WI38 (cell line): ENCODE measurements around the gene CASQ2.

Source experiments
- H3K4me3 ChIP-seq: 2 replicates; pipeline ENCODE4 v1.5.1; 2011; ENCODE audit warnings: low read depth, mild to moderate bottlenecking, control low read depth, low read length
- TF ChIP-seq, protein P1 (sequence below): IDR thresholded peaks from 2 replicates; pipeline ENCODE4 v1.5.1; 2012; ENCODE audit warnings: low read depth, mild to moderate bottlenecking, control low read depth, low read length

CASQ2 gene

DNA sequence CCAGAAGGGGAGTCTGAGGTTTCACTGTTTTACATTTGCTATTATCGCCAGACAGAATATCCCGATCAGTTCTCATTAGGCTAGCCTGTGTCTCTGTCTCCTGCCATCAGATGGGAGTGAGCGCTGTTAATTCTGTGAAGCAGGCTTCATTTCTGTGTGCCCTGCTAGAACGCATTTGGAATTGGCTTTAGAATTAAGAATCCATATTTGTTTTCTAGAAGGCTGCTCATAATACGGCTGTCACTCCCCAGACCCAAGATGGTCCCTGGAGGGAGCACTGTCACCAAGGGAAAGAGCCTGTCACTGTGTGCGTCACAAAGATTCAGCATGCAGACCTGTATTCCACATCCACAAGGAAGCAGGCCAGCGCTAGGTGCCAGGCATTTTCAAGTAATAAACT, 49.2 kb downstream of the CASQ2 start:
- H3K4me3 ChIP-seq = no peak overlapping the region
- TF ChIP-seq, protein P1, sequence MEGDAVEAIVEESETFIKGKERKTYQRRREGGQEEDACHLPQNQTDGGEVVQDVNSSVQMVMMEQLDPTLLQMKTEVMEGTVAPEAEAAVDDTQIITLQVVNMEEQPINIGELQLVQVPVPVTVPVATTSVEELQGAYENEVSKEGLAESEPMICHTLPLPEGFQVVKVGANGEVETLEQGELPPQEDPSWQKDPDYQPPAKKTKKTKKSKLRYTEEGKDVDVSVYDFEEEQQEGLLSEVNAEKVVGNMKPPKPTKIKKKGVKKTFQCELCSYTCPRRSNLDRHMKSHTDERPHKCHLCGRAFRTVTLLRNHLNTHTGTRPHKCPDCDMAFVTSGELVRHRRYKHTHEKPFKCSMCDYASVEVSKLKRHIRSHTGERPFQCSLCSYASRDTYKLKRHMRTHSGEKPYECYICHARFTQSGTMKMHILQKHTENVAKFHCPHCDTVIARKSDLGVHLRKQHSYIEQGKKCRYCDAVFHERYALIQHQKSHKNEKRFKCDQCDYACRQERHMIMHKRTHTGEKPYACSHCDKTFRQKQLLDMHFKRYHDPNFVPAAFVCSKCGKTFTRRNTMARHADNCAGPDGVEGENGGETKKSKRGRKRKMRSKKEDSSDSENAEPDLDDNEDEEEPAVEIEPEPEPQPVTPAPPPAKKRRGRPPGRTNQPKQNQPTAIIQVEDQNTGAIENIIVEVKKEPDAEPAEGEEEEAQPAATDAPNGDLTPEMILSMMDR = no peak

DNA sequence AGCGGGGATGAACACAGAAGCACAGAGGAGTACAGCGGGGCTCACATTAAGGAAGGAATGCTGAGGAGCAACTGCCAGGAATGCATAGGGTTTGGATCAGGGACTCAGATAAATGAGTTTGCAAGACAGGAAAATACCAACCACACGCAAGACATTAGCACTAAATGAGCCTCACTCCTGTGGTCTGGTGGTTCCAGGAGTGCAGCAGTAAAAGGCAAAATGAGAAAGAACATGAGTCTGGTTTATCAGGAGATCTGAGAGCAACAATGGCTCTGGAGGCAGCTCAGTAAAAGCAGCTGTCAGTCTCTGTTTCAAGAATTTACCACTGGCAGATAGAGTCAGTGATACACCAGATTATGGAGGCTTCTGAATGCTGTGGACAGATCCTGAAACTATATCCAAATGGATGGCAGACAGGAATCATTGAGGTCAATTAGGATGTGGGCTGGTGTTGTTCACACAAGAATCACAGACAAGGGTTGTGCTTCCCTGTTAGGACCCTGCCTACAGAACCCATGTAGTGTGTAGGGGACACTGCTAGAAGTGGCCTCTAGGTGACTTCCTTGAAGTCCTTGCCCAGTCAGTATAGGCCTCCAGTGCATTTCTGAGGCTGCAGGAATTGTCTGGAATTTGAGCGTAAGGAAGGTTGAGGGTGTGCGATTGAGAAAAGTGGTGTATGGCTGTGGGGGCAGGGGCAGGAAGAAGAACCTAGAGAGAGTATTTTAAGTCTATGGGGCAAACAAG, 50.3 kb downstream of the CASQ2 start:
- TF ChIP-seq, protein P1 = no peak

DNA sequence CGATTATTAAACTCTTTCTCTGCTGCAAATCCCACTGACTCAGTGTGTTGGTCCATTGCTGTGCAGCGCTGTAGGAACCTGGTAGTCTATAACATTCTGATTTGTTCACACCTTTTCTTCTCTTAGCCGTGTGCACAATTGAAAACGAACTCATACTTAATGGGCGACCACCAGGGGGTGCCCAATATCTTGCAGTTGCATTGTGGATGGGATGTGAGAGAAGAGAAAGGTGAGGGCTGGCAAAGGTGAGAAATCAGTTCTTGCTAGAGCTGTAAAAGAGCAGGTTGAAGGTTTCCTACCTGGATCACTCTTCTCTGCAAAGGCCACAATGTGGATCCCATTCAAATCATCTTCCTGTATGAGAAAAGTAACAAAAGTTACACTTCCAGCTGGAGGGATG, 51.0 kb downstream of the CASQ2 start:
- TF ChIP-seq, protein P1 = no peak
- H3K4me3 ChIP-seq = no peak overlapping the region

More for the DNA sequence above, 50.3 kb downstream of the CASQ2 start:
- no peak overlapping the region for H3K4me3 ChIP-seq

DNA sequence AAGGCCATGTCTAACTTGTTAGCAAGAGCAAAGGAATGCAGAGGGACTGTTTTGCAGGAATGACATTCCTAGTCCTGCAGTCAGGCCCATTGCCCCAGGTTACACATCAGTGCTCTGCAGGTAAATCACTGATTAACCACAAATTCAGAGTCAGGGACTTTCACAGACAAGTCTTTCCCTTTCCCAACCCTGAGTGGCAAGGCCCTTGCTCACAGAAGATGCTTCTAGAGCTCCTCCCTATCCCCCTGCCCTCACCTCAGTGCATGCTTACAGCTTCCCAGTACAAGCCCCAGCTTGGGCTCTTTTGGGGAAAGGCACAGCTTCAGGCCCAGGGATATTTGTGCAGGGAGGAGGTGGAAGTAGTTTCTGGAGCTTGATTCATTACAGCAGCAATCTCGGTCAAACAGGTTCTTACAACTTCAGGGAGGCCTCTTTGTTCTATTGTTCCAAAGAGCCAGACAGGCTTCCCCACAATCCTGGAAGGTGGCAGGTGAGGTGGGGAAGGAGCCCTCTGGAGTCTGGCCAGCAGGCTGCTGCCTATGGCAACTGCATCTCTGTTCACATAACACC, 53.9 kb downstream of the CASQ2 start:
- TF ChIP-seq, protein P1 = no peak
- H3K4me3 ChIP-seq = no peak overlapping the region

DNA sequence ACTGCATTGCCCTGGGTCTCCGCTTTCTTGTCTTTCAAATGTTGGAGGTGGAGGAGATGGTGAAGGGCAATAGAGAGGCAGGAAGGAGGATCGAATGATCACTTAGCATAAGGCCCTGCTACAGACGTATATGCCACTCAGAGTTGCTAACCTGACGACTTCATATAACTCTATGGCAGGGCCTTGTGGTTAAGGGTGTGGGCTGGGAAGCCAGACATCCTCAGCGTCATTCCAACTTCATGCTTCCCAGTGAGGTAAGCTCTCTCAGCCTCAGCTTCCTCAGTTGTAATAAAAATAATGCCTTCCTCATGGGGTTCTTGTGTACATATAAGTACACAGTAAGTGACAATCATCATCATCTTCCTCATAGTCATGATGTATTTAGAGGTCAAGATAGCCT, 54.6 kb downstream of the CASQ2 start:
- TF ChIP-seq, protein P1 = no peak
- no peak overlapping the region for H3K4me3 ChIP-seq

DNA sequence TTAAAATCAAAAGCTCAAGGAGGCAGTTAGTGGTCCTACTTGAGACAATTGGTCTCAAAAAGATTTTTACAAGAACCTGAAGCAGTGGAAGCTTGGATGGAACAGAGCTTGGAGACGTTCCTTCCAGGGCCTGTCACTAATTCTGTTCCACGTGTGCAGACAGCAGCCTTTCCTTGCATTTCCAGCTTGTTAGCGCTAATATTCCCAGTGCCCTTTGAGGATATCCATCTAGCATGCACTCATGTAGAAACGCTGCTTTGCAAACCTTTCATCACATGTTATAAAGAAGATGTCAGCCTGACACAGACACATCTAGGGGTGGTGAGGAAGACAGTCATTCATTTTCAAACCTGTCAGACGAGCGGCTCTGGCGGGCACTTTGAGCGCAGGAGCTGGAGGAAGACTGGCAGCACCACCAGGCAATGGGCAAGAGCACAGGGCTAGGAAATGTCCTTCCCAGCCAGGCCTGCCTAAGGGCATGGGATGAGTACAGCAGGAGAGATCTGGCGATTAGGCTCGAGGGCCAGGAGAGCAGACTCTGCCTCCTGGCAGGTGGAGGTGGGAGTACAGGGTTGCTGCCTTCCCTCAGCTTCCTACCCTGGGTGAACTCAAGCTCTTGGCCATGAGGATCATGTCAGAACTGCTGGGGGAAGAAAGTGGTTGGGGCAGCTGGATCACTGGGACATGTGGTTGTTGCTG, 55.5 kb downstream of the CASQ2 start:
- TF ChIP-seq, protein P1 = no peak
- no peak overlapping the region for H3K4me3 ChIP-seq

DNA sequence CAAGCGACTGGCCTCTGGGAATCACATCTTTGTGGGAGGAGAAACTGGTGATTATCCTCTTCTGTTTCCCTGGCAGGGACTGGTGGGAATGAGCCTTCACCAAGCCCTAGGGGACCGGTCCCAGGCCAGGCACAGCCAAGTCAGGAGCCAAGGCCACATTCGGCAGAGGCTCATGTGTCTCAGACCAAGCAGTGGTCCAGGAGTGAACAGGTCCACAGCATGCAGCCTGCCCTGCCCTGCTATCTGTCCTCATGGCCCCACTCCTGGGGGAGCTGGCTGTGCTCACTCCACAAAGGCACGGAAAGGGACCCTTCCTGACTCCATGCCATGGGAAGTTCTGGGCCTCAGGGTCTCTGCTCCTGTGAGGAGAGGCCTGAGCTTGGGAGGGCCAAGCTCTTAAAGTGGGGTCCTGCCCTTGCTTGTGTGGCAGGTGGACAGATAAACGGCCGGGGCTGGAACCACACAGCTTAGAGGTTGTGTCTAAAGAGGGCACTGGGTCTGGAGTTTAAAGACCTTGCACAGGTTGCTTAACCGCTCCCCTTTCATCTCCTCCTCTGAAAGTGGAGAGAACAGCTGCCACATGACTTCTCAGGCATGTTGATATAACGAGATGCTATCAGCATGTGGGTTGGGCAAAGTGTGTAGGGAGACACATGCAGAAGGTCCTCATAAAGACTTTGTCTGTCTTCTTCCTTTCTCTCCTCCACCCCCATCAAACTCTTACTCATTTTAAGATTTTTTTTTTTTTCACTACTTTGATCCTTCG, 57.5 kb downstream of the CASQ2 start:
- H3K4me3 ChIP-seq = no peak overlapping the region
- TF ChIP-seq, protein P1 = no peak
